Amygdala (tissue), 56 donors: ENCODE data around the gene ALDH6A1.
A peak's percentile ranks its signal among the peaks of the same experiment; 100 is the strongest.
"Not testable (repeated sequence)": the region's sequence is repeated elsewhere in the genome, so short reads cannot be mapped to it uniquely, and the experiment has no call there.

Experiments used
- DNase-seq, 56 donors: peaks; one replicate each; lab custom pipeline; 2025; lab: John Stamatoyannopoulos, UW

Gene ALDH6A1

DNA sequence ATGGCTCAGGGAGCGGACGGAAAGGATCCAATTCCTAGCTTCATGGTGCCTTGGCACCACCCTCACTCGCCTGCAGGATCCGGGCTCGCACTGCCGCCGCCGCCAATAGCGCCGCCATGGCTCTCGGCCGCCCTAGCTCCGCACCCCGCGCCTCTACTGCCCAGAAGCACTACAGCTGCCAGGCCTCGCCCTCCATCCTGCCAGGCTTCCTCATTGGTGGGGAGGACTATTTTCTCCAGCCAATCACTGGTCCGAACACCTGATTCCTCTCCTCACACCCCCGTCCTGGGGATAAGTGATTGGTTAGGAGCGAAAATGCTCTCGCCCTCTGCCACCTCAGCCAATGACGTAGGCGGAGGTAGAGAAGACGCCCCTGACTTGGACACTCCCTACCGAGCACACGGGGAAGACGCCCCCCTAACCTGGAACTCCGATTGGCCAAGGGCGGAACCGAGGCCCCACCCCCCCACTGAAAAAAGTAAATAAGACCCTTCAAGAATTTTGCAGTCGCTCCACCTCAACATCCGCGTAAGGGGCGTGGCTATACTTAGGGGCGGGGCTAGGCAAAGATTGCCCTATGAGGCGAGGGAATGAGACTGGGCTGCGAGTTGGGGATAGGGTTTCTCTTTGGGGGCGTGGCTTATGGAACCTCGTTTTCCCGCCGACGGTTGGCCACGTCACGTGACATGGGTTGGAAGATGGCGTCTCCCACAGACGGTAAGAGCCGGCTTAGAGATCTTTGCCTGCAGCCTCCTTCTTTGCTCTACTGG, at the start of gene ALDH6A1, which contains the start of gene LIN52:
Gene ALDH6A1 (minus strand): TSS at position 177 of the 770 bp plus-strand sequence. CDS start 59 bp downstream, at position 118.
Gene LIN52 (plus strand): TSS at position 680 of the 770 bp plus-strand sequence. CDS start 19 bp downstream, at position 699.
- DNase-seq, result peak; percentile 82 to 100 (median 100)

- DNase-seq, result no peak
Observed at GRCh38 chr14:74127634-74128033, 43.4 kb upstream of the ALDH6A1 start.

DNA sequence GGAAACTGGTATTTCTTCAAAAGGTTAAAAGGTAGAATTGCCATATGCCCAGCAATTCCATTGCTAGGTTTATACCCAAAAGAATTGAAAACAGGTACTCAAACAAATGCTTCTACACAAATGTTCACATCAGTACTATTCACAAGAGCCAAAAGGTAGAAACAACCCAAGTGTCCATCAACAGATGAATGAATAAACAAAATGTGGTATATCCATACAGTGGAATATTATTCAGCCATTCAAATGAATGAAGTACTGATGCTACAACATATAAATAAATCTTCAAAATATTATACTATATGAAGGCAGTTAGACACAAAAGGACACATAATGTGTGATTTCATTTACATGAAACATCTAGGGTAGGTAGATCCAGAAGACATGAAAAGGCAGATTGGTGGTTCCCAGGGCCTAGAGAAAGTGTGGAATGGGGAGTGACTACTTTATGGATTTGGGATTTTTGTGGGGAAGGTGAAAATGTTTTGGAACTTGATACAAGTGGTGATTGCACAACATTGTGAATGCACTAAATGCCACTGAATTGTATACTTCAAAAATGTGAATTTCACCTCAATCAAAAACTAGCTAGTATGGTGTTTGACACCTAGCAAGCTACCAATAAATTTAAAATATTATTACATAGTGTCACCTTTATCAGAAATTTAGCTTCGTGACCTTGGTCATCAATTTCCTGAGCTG, 42.2 kb upstream of the ALDH6A1 start:
- no peak for DNase-seq

DNA sequence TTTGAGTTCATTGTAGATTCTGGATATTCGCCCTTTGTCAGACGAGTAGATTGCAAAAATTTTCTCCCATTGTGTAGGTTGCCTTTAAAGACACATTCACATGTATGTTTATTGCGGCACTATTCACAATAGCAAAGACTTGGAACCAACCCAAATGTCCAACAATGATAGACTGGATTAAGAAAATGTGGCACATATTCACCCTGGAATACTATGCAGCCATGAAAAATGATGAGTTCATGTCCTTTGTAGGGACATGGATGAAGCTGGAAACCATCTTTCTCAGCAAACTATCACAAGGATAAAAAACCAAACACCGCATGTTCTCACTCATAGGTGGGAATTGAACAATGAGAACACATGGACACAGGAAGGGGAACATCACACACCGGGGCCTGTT, 41.2 kb upstream of the ALDH6A1 start:
- not testable (repeated sequence) for DNase-seq

DNA sequence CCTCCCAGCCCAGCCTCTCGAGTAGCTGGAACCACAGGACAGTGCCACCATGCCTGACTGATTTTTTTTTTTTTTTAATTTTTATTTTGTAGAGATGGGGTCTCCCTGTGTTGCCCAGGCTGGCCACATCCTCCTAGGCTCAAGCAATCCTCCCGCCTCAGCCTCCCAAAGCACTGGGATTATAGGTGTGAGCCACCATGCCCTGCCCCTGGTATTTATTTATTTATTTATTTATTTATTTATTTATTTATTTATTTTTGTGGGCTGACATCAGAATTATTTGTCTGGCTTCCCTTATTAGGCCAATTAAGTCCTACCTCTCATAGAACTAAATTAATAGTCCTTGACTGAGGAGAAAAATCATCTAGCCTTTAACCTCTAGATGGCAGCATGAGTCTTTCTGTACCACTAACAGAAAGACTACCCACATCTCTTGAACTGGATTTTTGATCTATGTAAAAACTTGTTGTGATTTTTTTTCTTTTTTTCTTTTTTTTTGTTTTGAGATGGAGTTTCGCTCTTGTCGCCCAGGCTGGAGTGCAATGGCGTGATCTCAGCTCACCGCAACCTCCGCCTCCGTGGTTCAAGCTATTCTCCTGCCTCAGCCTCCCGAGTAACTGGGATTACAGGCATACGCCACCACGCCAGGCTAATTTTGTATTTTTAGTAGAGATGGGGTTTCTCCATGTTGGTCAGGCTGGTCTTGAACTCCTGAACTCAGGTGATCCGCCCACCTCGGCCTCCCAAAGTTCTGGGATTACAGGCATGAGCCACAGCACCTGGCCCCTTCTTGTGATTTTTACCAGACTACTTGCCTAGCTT, 27.4 kb upstream of the ALDH6A1 start:
- not testable (repeated sequence) for DNase-seq

- DNase-seq, result no peak
Observed at GRCh38 chr14:74109369-74109768, 25.1 kb upstream of the ALDH6A1 start.

DNA sequence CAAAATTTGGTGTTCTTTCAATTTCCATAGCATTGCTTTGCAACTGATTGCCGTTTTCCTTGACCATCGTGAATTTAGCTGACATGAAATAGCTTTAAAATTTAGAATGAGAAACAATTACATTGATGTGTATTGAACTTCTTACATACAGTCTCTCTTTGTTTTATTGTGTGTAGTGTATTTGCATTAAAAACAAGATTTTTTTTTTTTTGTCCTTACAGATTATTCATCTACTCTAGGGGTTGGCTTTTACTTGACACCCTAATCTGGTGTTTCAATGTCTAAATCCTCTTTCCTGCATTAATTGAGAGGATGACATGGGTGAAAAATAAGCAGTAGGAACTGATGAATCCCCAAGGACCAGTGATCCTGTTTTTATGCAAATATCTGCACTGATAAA, 21.1 kb upstream of the ALDH6A1 start:
- DNase-seq, result no peak

DNA sequence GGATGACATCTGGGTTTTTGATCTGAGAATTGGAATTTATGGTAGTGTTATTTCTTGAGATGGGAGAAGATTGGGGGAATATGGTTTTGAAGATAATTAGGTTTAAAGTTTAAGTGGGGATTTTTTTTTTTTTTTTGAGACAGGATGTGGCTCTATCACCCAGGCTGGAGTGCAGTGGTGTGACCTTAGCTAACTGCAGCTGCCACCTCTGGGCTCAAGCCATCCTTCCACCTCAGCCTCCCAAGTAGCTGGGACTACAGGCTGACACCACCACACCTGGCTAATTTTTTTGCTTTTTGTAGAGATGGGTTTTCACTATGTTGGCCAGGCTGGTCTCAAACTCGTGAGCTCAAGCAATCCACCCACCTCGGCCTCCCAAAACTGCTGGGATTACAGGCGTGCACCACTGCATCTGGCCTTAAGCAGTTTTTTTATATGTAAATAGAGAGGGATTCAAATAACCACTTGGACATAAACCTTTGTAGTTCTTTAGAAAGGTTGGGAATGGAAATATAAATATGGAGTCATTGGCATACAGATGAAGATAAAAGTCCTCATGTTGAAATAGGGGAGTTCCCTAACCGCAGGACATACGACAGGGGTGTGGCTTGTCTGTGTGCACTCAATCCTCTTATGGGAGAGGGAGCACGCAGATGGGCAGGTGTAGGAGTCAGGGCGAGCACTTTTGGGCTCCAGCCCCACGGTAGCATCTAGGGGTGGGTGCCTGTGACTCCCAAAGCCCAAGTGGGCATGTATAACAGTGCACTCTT, 5.2 kb upstream of the ALDH6A1 start:
- DNase-seq, result no peak

DNA sequence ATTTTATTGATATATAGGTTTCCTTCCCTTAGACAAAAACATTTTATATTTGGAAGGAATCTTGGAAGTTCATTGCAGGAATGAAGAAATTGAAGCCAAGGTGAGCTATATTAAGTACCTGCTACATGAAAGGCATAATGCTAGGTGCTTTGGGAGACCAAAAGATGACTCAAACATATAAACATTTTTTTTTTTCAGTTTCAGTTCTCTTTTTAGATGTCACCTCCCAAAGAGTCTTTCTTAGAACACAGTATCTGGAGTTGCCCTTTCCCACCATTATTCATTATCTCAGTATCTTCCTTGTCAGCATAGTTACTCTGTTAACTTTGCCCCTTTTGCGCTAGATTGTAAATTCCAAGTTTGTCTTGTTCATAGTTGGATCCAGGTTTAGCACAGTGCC, 1.6 kb upstream of the ALDH6A1 start:
- no peak for DNase-seq

DNA sequence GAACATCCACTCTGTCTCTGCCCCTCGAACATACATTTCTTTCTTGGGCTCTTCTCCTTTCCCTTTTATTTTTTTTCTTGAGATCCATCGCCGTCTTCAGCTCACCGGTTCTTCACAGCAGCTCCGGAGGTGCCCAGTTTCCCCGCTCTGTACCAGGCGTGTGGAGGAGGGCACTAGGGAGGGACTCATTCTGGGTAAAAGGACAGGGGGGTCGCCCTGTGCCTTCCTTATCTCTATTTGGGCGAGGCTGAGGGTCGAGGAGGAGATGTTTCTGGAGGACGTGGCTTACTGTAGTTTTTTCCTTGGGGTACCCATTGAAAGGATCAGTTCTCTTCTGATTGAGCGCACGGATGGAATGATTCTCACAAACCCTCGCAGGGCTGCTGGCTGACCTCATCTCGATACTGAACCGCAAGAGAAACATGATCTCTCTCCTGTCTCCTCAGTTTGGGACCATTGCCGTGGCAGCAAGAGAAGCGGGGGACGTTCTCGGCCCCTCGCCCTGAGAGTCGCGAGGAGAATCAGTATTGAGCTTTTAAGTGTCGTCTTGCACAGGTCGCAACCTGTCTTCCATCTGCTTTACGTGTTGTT, 889 bp upstream of the ALDH6A1 start:
- DNase-seq, result peak in 5 of 56 donors; percentile 18 to 72 (median 37)

GRCh38 chr14:74083784-74084276, 423 bp downstream of the ALDH6A1 start:
- peak in 2 of 56 donors; percentile 17 to 26 for DNase-seq

DNA sequence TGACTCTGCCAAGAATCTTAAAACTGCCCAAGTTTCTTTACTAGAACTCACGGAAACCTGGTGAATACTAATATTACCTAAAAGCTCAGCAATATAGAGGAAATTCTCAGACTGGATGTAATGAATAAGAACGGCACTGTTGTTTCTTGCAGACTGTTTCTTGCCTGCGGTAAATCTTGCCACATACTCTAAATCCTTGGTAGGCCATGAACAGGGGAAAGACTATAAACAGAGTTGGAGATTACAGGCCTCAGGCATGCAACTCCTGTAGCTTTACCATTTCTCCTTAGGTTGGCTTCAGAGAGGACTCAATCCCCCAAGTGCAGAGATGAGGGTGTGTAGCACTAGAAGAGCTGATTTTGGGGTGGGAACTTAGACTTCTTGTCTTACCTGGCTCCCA, 1.1 kb downstream of the ALDH6A1 start:
- no peak for DNase-seq

DNA sequence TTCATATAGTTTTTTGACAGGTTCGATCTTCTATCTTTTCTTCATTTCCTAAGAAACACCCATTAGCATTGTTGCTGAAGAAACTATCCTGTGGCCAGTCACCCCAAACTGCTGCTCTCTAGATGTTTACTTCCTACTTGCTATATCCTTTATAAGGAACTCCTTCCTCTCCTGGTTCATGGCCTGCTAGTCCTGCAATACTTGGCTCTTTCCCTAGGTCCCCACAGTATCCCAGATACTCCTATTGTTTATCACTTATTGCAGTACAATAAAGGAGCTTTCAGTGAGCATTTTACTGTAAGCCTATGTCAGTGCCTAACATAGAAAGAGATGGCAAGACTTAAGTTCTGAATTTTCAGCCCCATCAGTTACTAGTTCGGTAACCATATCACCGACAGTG, 2.8 kb downstream of the ALDH6A1 start:
- no peak for DNase-seq

- no peak for DNase-seq
Observed at GRCh38 chr14:74080820-74081460, 3.3 kb downstream of the ALDH6A1 start.

- DNase-seq, result no peak
Observed at GRCh38 chr14:74077401-74077800, 6.9 kb downstream of the ALDH6A1 start.

- DNase-seq, result no peak
Observed at GRCh38 chr14:74065746-74066575, 18.3 kb downstream of the ALDH6A1 start.

DNA sequence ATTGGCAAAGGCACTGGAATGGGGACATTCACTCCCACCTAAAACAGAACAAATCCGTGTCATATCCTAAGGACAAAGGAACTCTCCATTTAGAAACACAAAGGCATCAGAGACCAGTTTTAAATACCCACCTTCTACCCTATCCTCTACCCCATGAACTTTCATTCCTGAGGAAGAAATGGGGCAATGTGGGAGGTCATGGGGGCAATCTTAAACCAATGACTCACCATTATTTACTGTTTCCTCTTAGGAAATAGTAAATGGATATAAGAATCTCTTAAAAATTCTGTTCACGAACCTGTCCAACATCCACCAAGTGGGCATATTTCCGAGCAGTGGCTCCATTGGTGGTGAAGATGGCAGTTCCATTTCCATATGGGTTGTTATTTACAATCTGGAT, 19.4 kb downstream of the ALDH6A1 start:
- no peak for DNase-seq

GRCh38 chr14:74064426-74064825, 19.8 kb downstream of the ALDH6A1 start:
- DNase-seq, result no peak
